ENCODE results near the gene ZNF839. TPM values are rescaled to one million over a fixed set of nuclear protein-coding genes. Genes with fewer than 3 reads are reported as not detected.

Gene ZNF839
- total RNA-seq, 1 experiment from 2014 or later = 21.7 TPM

- no peaks in the 10 kb centered on the region for H3K27me3 Mint-ChIP-seq (ENCODE audit: unreplicated experiment)
- no peak overlapping the region for H3K4me3 Mint-ChIP-seq (ENCODE audit: low read depth, unreplicated experiment)
- intact Hi-C loops (cut with micrococcal nuclease; ENCODE audit: unreplicated experiment) = no loop called here
- peaks cover 26% of the 10 kb centered on the region for H3K4me1 Mint-ChIP-seq (ENCODE audit: low read depth, unreplicated experiment)
- BruUV-seq (replicated peaks) = no TSS peak
- no peak for DNase-seq
- no peaks in the 10 kb centered on the region for H3K9me3 Mint-ChIP-seq (ENCODE audit: low read depth, unreplicated experiment)
- CTCF ChIA-PET = interaction anchor here (0.6 to 1.6 kb wide), 3 partner anchors 20 to 337 kb away, joined by 3 to 4 read pairs (median 4); partner anchors contain the start of gene MOK
- no peak for TF ChIP-seq CTCF (IDR thresholded peaks at IDR 0.05; ENCODE audit: unreplicated experiment)
- H3K27ac Mint-ChIP-seq (ENCODE audit: unreplicated experiment) = no peak overlapping the region
- peaks cover 43% of the 10 kb centered on the region for H3K36me3 Mint-ChIP-seq (ENCODE audit: insufficient read depth, unreplicated experiment)
These were observed 36.6 kb upstream of the ZNF839 start for GRCh38 chr14:102282751-102283465.

GRCh38 chr14:102283631-102284129, 35.9 kb upstream of the ZNF839 start:
- H3K27me3 Mint-ChIP-seq (ENCODE audit: unreplicated experiment) = no peaks in the 10 kb centered on the region
- H3K27ac Mint-ChIP-seq (ENCODE audit: unreplicated experiment) = peak overlapping the region; percentile 3
- H3K4me1 Mint-ChIP-seq (ENCODE audit: low read depth, unreplicated experiment) = peaks cover 19% of the 10 kb centered on the region
- H3K4me3 Mint-ChIP-seq (ENCODE audit: low read depth, unreplicated experiment) = no peak overlapping the region
- no TSS peak for BruUV-seq (replicated peaks)
- no peak for DNase-seq
- H3K36me3 Mint-ChIP-seq (ENCODE audit: insufficient read depth, unreplicated experiment) = peaks cover 39% of the 10 kb centered on the region
- CTCF ChIA-PET = interaction anchor here (1.6 kb wide), 1 partner anchor 21 kb away, joined by 4 read pairs; the partner anchor contains the start of gene MOK
- intact Hi-C loops (cut with micrococcal nuclease; ENCODE audit: unreplicated experiment) = no loop called here
- H3K9me3 Mint-ChIP-seq (ENCODE audit: low read depth, unreplicated experiment) = no peaks in the 10 kb centered on the region
- TF ChIP-seq CTCF (IDR thresholded peaks at IDR 0.05; ENCODE audit: unreplicated experiment) = no peak

GRCh38 chr14:102285106-102285505, 34.4 kb upstream of the ZNF839 start:
- BruUV-seq (replicated peaks) = no TSS peak
- no peak for TF ChIP-seq CTCF (IDR thresholded peaks at IDR 0.05; ENCODE audit: unreplicated experiment)
- Mint-ChIP-seq H3K27ac (ENCODE audit: unreplicated experiment) (no peak overlapping the region), H3K4me3 (ENCODE audit: low read depth, unreplicated experiment) (no peak overlapping the region), H3K36me3 (ENCODE audit: insufficient read depth, unreplicated experiment) (peaks cover 40% of the 10 kb centered on the region), H3K9me3 (ENCODE audit: low read depth, unreplicated experiment) (no peaks in the 10 kb centered on the region), H3K4me1 (ENCODE audit: low read depth, unreplicated experiment) (peaks cover 14% of the 10 kb centered on the region), H3K27me3 (ENCODE audit: unreplicated experiment) (no peaks in the 10 kb centered on the region)
- intact Hi-C loops (cut with micrococcal nuclease; ENCODE audit: unreplicated experiment) = no loop called here
- DNase-seq = no peak
- CTCF ChIA-PET = interaction anchor here (0.7 kb wide), 1 partner anchor 19 kb away, joined by 3 read pairs; no protein-coding TSS in a partner anchor

GRCh38 chr14:102288139-102288538, 31.4 kb upstream of the ZNF839 start:
- Mint-ChIP-seq H3K36me3 (ENCODE audit: insufficient read depth, unreplicated experiment) (peaks cover 33% of the 10 kb centered on the region), H3K4me1 (ENCODE audit: low read depth, unreplicated experiment) (peaks cover 14% of the 10 kb centered on the region), H3K27me3 (ENCODE audit: unreplicated experiment) (no peaks in the 10 kb centered on the region), H3K9me3 (ENCODE audit: low read depth, unreplicated experiment) (no peaks in the 10 kb centered on the region), H3K4me3 (ENCODE audit: low read depth, unreplicated experiment) (no peak overlapping the region), H3K27ac (ENCODE audit: unreplicated experiment) (no peak overlapping the region)
- TF ChIP-seq CTCF (IDR thresholded peaks at IDR 0.05; ENCODE audit: unreplicated experiment) = no peak
- no peak for DNase-seq
- intact Hi-C loops (cut with micrococcal nuclease; ENCODE audit: unreplicated experiment) = no loop called here
- CTCF ChIA-PET = no interaction called here
- BruUV-seq (replicated peaks) = no TSS peak
